BE2C (cell line): ENCODE measurements around the gene BMPR1A.
"Not testable (repeated sequence)": the region's sequence is repeated elsewhere in the genome, so short reads cannot be mapped to it uniquely, and the experiment has no call there.

Experiments
- DNase-seq: peaks from one replicate; pipeline ENCODE4 v3.0.0-alpha.2; 2020
- H3K27me3 ChIP-seq: fragments of 250-450 bp; sonication (Bioruptor Pico); 2 replicates; pipeline ENCODE4 v1.5.1; 2020; ENCODE audit warnings: mild to moderate bottlenecking
- H3K36me3 ChIP-seq: fragments of 250-450 bp; sonication (Bioruptor Pico); 2 replicates; pipeline ENCODE4 v1.5.1; 2020; ENCODE audit warnings: mild to moderate bottlenecking
- H3K4me1 ChIP-seq: fragments of 250-450 bp; sonication (Bioruptor Pico); 2 replicates; pipeline ENCODE4 v1.5.1; 2020
- H3K4me3 ChIP-seq: 2 replicates; pipeline ENCODE4 v1.5.1; 2011; ENCODE audit warnings: low read depth, low read length
- H3K9me3 ChIP-seq: fragments of 250-450 bp; sonication (Bioruptor Pico); 2 replicates; pipeline ENCODE4 v1.5.1; 2020
- CTCF ChIP-seq: IDR thresholded peaks from 2 replicates; pipeline ENCODE4 v1.5.1; 2012; ENCODE audit warnings: mild to moderate bottlenecking, low read depth, low read length

The BMPR1A gene

GRCh38 chr10:86851328-86852207 lies 95.1 kb downstream of the BMPR1A start:
- no peak for TF ChIP-seq CTCF
- no peaks in the 10 kb centered on the region for H3K27me3 ChIP-seq
- H3K4me3 ChIP-seq, result no peak overlapping the region
- no peaks in the 10 kb centered on the region for H3K9me3 ChIP-seq
- H3K36me3 ChIP-seq, result no peaks in the 10 kb centered on the region
- DNase-seq, result no peak
- H3K4me1 ChIP-seq, result no peaks in the 10 kb centered on the region

- H3K4me3 ChIP-seq, H3K9me3 ChIP-seq, DNase-seq, H3K36me3 ChIP-seq, H3K27me3 ChIP-seq, H3K4me1 ChIP-seq: not testable (repeated sequence)
Measured at GRCh38 chr10:86853582-86853981, 97.2 kb downstream of the BMPR1A start.

GRCh38 chr10:86855513-86855912 lies 99.1 kb downstream of the BMPR1A start:
- Histone ChIP-seq H3K27me3 (no peaks in the 10 kb centered on the region), H3K36me3 (no peaks in the 10 kb centered on the region; the same call in 1 of the 2 replicates), H3K4me3 (no peak overlapping the region), H3K9me3 (no peaks in the 10 kb centered on the region), H3K4me1 (no peaks in the 10 kb centered on the region)
- DNase-seq, result no peak
- TF ChIP-seq CTCF, result no peak

- no peak for DNase-seq
Measured at GRCh38 chr10:86856156-86856555, 99.7 kb downstream of the BMPR1A start.

GRCh38 chr10:86857128-86857721 lies 100.8 kb downstream of the BMPR1A start:
- DNase-seq, result no peak
- Histone ChIP-seq H3K9me3 (no peaks in the 10 kb centered on the region), H3K27me3 (no peaks in the 10 kb centered on the region), H3K36me3 (no peaks in the 10 kb centered on the region; the same call in 1 of the 2 replicates), H3K4me3 (no peak overlapping the region), H3K4me1 (no peaks in the 10 kb centered on the region)
- TF ChIP-seq CTCF, result no peak

More at GRCh38 chr10:86856156-86856555, 99.7 kb downstream of the BMPR1A start:
- H3K36me3 ChIP-seq, result no peaks in the 10 kb centered on the region; the same call in 1 of the 2 replicates
- no peaks in the 10 kb centered on the region for H3K9me3 ChIP-seq
- TF ChIP-seq CTCF, result no peak
- H3K27me3 ChIP-seq, result no peaks in the 10 kb centered on the region
- no peaks in the 10 kb centered on the region for H3K4me1 ChIP-seq
- no peak overlapping the region for H3K4me3 ChIP-seq

GRCh38 chr10:86858011-86858410 lies 101.6 kb downstream of the BMPR1A start:
- H3K36me3 ChIP-seq, result no peaks in the 10 kb centered on the region; the same call in 1 of the 2 replicates
- no peak for TF ChIP-seq CTCF
- no peaks in the 10 kb centered on the region for H3K9me3 ChIP-seq
- no peaks in the 10 kb centered on the region for H3K4me1 ChIP-seq
- H3K4me3 ChIP-seq, result no peak overlapping the region
- H3K27me3 ChIP-seq, result no peaks in the 10 kb centered on the region
- DNase-seq, result no peak
